ENCODE results near the gene CDH4.

DNA sequence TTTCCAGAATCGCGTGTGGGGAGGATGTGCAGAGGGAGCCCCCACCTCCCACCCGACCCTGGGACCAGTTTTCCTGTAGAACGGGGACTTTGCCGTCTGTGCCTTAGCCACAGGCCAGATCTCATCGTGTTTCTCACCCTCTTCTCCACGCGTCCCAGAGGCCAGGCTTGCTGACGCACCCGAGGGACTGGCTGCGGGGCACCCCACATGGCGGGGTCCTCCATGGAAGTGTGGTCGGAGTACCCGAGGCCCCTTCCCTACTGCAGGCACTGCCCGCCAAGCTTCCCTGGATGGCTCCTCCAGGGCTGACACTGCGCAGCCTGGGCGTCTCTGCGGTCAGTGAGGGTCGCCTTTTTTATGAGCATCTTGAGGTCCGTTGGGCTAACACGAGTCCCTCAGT lies 346.5 kb downstream of the CDH4 start:
- TF ChIP-seq FOXK1 (CRISPR knock-in tag; IDR thresholded peaks at IDR 0.05; ENCODE audit: borderline replicate concordance) = no peak
- no peak for TF ChIP-seq PHF8 (IDR thresholded peaks at IDR 0.05; ENCODE audit: borderline replicate concordance, low read length)
